Stimulated activated CD4-positive, alpha-beta T cell treated with anti-CD3 and anti-CD28 coated beads, Interleukin-4, amount 100 ng/mL, for 24 hours (primary cell): ENCODE data around the gene TCF21.
"Not testable (repeated sequence)": the region's sequence is repeated elsewhere in the genome, so short reads cannot be mapped to it uniquely, and the experiment has no call there.

ENCODE experiments used
- DNase-seq: peaks from one replicate; pipeline ENCODE4 v3.0.0-alpha.2; 2020

Gene TCF21

DNA sequence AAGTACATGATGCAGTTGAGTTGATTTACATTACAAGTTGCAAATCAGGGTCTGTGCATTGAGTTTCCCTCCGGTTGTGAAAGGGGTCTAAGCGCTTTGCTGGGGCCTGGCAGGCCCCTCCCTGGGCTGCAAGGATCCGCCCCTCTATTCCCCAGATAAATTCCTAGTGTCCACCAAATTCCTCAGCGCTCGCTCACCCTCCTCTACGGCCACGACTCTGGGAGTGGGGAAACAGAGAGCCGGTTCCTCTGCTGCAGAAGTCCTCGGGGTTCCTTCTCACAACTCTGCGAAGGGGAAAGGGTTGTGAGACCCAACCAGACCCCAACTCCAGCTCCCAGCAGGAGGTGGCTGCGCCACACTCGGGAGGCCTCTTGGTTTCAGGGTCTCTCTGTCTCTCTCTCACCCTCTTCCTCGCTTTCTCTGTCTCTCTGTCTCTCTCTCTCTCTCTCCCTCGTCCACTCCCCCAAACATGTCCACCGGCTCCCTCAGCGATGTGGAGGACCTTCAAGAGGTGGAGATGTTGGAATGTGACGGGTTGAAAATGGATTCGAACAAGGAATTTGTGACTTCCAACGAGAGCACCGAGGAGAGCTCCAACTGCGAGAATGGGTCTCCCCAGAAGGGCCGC lies at the start of gene TCF21:
TSS of gene TCF21 (plus strand) at position 185 of the 628 bp plus-strand sequence. CDS start at position 470, 285 bp downstream.
- DNase-seq = no peak

- no peak for DNase-seq
Observed at GRCh38 chr6:133841176-133841575, 47.7 kb upstream of the TCF21 start.

- DNase-seq = no peak
Observed at GRCh38 chr6:133843098-133843497, 45.8 kb upstream of the TCF21 start.

DNA sequence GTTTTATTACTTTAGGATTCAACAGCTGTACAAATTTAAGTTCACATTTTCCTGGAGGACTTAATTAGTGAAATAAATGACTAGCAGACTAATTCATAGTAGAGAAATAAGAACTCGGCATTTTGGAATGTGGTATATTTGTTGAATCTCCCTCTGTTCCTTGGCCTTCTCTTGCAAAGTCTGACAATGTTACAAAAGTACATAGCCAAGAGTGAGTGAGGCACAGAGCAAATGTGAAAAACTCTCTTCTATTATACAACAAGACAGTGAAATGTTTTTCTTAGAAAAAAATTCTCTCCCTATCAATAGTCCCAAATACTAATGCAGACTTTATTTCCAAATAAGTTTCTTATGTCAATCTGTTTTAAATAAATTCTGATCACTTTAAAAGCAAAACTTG lies 44.2 kb upstream of the TCF21 start:
- no peak for DNase-seq

DNA sequence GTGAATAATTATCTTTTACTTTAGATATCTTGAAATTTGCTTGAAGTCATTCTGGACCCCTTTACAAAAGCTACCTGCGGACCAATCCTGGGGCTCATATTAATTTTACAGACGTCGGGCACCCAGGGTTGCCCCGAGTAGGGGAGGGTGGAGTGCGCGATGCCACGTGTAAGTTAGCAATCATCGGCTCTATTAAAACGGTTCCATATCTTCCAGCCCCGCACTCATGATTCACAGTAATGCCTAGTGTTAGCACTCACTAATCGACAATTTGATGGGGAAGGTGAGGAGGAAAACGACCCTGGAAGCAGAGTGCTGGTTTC lies 34.9 kb upstream of the TCF21 start:
- DNase-seq = no peak

DNA sequence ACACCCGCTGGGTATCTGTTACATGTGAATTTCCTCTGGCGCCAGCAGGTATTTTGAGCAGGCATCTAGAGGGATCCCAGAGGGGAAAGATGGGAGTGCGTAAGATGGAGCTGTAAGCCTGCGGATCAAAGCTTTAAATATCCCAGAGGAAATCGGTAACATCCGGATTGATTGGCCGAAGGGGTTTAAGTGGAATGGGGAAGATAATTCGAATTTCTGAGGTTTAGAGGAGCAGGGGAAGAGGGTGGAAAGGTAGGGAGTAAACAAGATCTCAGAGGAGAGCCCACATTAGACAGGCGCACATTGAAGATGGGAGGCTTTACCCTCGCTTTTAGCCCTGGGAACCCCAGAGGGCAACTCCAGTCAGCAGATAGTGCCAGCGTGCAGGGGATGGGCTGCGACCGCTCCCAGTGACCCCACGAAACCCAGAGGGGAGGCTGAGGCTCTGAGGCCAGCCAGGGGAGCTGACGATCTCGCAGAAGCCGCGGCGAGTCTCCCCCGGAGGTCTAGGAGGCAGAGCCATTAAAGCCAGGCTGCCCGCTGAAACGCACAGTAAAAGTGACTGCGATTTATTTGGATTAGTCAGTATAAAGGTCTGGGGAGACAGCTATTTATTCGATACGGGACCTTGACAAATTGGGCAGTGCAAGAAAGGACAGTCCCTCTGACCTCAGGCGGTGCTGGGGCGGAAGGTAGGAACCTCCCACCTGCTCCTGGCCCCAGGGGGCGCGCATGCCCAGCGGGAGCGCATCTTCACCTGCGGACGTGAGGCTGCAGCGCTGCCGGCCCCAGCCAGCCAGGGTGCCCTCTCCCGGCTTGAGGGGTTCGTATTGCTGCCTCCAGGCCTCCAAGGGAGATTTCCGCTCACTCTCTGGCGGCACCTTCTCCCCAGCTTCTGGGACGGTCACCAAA lies 34.3 kb upstream of the TCF21 start:
- DNase-seq = no peak

- DNase-seq = no peak
Observed at GRCh38 chr6:133855276-133855990, 33.5 kb upstream of the TCF21 start.

GRCh38 chr6:133855991-133856370 lies 32.9 kb upstream of the TCF21 start:
- no peak for DNase-seq

DNA sequence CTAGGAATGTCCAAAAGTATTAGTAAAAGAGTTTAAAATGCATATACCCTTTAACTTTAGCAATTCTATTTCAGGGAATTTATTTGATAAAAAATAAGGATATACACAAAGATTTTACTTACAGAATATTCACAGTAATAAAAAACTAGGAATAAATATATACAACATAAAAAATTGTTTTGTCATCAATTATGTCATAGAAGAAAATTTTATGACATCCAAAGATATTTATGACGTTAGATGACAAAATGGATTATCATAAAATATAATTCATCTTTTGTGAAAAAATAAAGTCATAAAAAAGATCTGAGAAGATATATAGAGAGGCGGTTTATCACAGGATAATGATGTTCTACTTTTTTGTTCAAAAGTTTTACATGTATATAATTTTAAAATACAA lies 32.0 kb upstream of the TCF21 start:
- no peak for DNase-seq

DNA sequence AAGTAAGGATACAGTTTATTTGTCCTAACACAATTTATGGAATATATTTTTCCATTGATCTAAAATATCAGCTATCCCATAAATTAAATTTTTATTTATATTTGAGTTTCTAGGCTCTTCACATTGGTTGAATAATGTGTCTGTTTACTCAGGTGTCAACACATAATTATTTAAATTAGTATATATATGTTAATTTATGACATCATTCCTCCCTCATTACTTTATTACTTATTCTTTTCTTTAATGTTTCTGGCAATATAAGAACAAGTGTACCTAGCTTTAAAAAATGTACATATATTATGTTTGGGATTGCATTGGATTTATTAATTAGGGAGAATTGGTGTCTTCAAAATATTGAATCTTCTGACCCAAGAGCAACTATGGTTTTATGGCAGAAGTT lies 31.2 kb upstream of the TCF21 start:
- DNase-seq = no peak

- not testable (repeated sequence) for DNase-seq
Observed at GRCh38 chr6:133861337-133861736, 27.6 kb upstream of the TCF21 start.

DNA sequence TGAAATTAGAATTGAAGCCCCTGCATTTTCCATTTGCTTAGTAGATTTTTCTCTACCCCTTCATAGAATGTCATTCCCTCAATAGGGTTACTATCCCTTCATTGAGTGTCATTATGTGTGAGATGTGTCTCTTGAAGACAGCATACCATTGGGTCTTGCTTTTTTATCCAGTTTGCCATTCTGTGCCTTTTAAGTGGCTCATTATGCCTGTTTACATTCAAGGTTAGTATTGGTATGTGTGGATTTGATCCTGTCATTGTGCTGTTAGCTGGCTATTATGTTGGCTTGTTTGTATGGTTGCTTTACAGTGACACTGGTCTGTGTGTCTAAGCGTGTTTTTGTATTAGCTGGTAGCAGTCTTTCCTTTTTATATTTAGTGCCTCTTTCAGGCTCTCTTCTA lies 25.7 kb upstream of the TCF21 start:
- no peak for DNase-seq

- no peak for DNase-seq
Observed at GRCh38 chr6:133865680-133866079, 23.2 kb upstream of the TCF21 start.

DNA sequence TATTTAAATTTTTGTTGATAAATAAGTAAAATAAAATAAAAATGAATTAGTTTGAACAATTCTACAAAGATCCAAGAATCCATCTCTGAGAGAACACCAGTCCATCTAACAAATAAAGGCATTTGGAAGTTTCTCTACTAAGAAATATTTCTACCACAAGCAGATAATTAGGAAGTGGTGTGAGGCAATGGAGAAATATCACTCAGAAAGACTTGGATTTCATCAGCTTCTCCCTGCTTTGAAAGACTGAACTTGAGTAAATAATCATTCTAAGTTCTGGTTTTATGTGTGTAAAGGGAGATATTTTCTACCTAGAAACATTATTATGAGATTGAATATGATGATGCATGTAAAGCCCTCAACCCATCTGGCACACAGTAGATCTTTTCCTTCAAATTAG lies 17.8 kb upstream of the TCF21 start:
- no peak for DNase-seq

DNA sequence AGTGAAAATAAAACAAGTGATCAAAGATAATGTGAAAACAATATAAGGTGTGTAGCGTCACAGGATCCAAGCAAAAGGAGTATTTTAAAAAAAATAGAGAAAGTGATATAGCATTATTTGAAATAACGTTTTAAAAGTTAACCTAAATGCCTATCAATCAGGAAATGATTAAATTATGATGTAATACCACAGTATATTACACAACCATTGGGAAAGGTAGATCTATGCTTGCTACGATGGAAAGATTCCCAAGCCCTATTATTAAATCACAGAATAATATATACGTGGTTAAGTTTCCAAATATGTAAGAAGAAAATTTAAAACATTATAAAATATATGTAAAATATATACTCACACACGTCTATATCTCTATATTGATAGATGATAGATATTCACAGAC lies 15.4 kb upstream of the TCF21 start:
- no peak for DNase-seq

GRCh38 chr6:133877116-133877515 lies 11.8 kb upstream of the TCF21 start:
- DNase-seq = no peak

DNA sequence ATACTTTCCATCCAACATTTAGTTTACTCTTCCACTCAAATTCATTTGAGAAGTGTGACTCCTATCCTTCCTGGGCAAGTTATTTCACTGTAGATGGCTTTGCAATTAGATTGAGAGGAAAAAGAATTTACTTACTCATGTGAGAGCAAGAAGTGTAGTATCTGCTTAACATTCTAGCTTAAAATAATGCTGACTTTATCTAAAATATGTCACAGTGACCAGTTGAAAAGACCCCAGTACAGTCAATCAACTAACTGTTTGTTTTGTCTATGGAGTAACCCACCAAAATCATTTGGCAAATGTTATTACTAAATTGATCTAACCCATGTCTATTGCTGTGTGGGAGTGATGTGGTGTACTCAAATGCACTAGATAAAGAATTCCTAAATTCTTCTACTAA lies 8.9 kb upstream of the TCF21 start:
- no peak for DNase-seq

- DNase-seq = no peak
Observed at GRCh38 chr6:133880896-133881295, 8.0 kb upstream of the TCF21 start.

DNA sequence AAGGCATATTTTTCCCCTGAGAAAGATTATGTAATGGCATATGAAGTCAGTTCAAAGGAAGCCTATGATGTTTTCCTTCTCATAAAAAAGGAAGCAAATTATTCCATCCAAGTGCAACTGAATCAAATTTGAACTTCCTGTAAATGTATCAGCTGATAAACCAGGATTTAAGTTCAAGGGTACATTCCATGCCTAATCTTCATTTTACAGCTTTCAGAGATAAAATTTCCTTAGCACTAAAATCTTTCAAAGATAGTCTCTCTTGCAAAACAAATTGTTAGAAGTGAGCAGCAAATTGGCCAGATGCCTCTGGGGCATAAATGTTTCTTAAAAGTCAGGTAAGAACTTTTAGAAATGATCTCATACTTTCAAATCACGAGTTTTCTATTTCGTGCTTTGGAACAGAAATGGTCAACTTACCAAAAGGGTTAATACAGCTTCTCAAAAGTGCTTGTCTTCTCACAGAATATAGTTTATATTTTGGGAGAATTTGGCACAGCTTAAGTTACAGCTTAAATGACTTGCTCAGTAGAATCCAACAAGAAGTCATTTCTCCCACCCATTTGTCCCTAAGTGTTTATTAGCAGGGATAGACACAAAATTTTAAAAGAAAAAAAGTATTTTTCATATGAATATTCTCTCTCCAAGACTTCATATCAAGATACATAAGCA lies 2.7 kb upstream of the TCF21 start:
- DNase-seq = no peak

DNA sequence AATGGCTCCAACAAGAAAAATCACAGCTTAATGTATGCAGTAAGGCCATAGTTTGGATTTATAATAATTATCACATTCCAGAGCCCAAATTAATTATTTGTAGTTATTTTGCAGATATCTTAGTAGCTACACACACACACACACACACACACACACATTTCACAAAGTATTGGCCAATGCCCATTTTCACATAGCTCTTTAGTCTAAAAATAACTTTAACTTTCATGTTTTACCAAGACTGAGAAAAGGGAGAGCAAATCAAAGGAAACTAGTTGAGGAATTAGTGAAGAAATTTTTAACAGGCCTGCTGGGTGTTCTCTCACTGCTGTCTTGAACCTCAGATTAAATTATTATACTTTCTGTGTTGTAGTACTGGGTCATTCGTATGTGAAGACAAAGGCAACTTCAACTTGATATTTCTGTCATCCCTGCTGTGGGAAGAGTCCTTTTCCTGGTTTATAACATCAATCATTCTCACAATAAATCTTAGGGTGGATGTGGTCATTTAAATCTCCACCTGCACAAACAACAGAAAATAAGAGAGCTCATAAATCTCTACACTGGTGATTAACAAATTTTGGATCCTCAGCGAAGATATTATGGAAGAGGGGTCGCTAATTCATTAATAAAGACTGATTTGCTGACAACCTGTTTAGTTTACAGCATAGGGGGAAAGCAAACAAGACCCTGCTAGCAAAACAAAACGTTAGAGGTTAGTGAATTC lies 1.6 kb upstream of the TCF21 start:
- DNase-seq = no peak

DNA sequence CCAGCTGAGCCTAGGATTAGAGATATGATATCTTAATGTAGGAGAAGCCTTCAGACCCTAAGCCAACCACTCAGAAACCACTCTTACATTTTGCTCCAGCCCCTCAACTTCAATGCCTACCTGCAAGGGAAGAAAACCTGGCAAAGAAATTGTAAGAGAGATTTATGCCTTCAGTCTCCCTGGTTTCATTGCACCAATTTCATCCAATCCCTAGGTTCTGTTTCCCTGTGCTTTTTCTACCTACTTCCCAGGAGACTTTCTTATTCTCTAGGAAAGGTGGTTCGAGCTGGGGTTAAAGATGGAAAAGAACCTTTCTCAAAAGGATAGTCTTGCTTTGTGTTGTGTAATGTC lies 1.1 kb upstream of the TCF21 start:
- no peak for DNase-seq

- no peak for DNase-seq
Observed at GRCh38 chr6:133889557-133890403, 867 bp downstream of the TCF21 start.
